ENCODE data around the gene RBM7.
A peak's percentile ranks its signal among the peaks of the same experiment; 100 is the strongest.

The RBM7 gene

GRCh38 chr11:114400216-114400914 lies at the start of gene RBM7, which contains the start of gene C11orf71:
Gene RBM7, plus strand, starts transcription at chr11:114400666. Its CDS starts 6 bp downstream, at chr11:114400672.
Gene C11orf71, minus strand, starts transcription at chr11:114400511. Its CDS starts 180 bp downstream, at chr11:114400331.
- peak; percentile 97 for DNase-seq

- DNase-seq = no peak
These were observed 47.0 kb upstream of the RBM7 start for GRCh38 chr11:114353443-114353842.

GRCh38 chr11:114354076-114354475 lies 46.4 kb upstream of the RBM7 start:
- DNase-seq = no peak

DNA sequence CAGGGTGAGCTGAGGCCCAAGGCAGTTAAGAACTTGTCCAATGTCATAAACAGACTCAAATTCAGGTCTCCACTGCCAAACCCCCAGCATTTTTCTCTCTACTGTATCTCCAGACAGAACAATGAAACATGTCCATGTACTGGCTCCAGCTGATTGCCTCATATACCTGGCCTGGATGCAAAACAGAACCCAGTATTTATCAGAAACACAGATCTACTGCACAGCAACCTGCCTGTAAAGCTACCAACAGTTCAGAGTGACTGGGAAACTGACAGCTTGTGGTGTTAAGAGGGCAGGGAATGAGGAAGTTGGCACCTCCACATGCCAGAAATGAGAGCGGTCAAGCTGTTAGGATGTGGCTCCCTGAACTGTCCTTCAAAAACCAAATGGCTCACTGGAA lies 41.8 kb upstream of the RBM7 start:
- DNase-seq = no peak

- DNase-seq = no peak
These were observed 41.1 kb upstream of the RBM7 start for GRCh38 chr11:114359342-114359741.

DNA sequence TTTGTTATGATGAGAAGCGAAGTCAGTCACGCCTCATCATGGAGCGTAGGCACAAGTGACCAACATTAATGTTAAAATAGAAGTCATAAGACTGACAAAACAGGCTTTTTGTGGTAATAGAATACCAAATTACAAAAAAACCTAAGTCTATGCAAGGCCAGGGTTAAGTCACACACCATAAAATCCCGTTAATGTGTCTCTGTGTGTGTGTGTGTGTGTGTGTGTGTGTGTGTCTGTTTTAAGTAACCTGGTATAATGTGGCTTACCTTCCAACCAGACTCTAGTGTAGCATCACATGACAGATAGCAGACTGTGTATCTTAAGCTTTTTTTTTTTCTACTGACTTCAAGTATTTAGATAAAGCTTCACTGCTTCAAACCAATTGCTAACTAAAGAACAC lies 38.1 kb upstream of the RBM7 start:
- DNase-seq = no peak

GRCh38 chr11:114362958-114363357 lies 37.5 kb upstream of the RBM7 start:
- no peak for DNase-seq

DNA sequence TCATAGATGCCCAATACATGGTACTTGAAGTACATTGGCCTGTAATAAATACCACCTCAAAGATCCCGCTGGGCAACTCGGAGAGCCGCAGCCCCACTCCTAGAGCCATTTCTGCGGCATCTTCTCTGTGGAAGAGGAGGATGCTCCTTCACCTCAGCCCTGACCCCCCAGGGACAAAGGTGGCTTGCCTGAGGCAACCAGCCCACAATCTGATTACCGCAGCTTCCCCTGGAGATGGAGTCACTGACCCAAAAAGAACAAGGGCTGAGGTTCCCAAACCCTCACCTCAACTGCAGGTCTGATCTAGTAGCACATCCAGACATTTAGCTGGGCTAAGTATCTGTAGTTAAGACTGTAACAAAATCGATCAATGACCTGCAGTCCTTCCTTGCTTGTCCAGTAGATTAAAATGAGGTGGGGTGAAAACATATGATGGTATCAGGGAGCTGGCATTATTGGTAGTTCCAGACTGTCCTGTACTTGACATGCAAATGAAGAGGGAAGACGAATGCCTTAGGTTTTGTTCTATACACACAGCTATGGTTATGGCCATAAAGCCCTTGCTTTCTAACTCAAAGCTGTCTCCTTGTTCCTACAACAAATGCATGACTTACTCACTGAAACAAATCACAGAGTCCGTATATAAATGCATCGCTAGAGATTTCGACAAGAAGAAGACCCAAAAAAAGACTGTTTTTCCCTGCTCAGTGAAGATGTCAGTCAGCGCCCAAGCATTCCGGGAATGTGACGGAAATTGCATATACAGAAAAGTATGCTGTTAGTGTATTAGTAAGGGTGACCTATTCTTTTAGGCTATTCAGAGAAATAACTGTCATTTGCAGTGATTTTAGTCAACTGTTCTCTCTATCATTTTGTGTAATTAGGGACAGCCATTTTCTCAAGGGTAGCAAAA lies 33.9 kb upstream of the RBM7 start:
- no peak for DNase-seq

- no peak for DNase-seq
These were observed 33.1 kb upstream of the RBM7 start for GRCh38 chr11:114367244-114367957.

DNA sequence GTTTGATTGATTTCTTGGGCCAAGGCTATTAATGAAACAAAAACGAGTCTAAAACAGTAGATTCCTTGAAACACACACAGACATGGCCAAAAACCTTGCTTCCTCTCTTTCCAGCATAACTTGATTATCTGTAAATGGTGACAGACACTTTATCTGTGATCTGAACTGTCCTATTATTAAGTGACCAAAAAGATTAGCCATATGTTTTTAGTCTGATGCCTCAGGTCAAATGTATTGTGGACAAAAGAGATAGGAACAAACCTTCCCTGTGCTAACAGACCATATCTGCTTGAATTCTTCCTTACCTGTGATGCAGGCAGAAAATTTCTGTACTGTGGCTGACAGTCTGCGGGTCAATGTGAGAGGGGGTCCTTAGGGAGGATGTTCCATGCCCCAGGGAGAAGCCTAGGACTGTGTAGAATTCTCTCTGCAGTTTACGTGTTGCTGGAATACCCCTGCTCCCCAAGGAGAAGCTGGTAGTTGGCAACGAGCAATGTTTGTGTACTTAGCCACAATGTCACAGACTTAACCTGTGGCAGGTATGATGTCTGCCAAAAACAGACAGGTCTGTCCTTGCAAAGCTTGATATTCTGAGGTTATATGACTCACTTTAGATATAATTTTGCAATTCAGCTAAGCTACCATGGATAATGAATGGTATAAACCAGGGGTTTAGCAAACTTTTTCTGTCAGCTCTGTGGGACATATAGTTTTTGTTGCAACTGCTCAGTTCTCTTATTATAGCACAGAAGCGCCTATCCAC lies 31.4 kb upstream of the RBM7 start:
- DNase-seq = no peak

DNA sequence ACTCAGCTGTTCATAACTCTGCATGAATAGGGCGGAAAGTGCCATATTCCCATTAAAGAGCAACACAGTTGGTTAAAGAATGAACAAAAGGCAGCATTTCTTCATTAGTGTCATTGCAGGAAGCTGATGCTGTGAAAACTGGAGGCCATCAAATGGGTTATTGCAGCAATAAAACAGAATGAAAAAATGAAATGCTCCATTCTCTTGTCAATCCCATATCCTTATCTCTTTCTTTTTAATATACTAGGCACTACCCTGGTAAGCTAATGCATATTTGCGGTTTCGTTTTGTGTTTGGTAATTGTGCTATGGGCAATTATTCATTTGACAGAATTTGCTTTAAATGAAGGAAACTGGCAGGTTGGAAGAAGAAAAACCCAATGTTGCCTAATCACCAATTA lies 25.4 kb upstream of the RBM7 start:
- no peak for DNase-seq

GRCh38 chr11:114377612-114378267 lies 22.7 kb upstream of the RBM7 start:
- no peak for DNase-seq

GRCh38 chr11:114379394-114380069 lies 20.9 kb upstream of the RBM7 start:
- DNase-seq = no peak

DNA sequence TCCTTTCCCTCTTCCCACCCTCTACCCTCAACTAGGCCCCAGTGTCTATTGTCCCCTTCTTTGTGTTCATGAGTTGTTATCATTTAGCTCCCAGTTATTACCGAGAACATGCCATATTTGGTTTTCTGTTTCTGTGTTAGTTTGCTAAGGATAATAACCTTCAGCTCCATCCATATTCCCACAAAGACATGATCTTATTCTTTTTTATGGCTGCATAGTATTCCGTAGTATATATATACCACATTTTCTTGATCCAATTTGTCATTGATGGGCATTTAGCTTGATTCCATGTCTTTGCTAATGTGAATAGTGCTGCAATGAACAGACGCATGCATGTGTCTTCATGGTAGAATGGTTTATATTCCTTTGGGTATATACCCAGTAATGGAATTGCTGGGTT lies 18.0 kb upstream of the RBM7 start:
- DNase-seq = no peak

DNA sequence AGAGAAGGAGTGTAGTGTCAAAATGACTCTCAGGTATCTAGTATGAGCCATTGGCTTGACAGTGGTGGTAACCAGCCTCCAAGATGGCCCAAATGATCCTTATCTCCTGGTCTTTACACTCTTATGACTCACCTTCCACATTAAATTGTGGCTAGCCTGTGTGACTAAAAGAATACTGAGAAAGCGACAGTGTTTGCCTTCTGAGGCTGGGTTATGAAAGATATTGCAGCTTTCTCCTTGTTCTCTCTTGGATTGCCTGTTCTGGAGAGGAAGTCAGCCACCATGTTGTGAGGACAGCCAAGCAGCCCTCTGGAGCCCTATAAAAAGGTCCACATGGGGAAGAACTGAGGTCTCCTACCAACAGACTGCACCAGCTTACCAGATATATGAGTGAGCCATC lies 16.0 kb upstream of the RBM7 start:
- DNase-seq = no peak

- no peak for DNase-seq
These were observed 14.3 kb upstream of the RBM7 start for GRCh38 chr11:114386131-114386530.

- no peak for DNase-seq
These were observed 13.9 kb upstream of the RBM7 start for GRCh38 chr11:114386545-114386944.

- DNase-seq = no peak
These were observed 7.5 kb upstream of the RBM7 start for GRCh38 chr11:114392735-114393667.

DNA sequence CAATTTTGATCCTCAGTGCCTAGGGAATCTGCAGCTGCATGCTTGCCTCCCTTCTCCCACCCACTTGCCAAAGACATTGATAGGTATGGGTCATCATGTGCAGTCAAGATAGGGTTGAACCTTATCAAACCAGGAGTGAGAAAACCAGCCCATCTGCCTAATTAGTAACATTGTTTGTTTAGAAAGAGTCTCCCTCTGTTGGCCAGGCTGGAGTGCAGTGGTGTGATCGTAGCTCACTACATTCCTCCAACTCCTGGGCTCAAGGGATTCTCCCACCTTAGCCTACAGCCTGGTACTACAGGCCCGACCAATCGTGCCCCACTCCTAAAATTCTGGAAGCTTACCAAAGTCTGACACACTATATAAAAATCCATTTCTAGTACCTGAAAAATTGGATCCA lies 4.7 kb upstream of the RBM7 start:
- DNase-seq = no peak

- DNase-seq = no peak
These were observed 3.5 kb upstream of the RBM7 start for GRCh38 chr11:114396916-114397315.

Measured in activated CD4-positive, alpha-beta T cell treated with anti-CD3 and anti-CD28 coated beads for 1 hour (primary cell).